H1 (cell line): ENCODE measurements around the gene GCLC. TPM values are rescaled to one million over a fixed set of nuclear protein-coding genes. Genes with fewer than 3 reads are reported as not detected.

ENCODE experiments used
- CTCF ChIA-PET: fragments of 300-600 bp; sonication (Branson Sonifier 250); formaldehyde crosslinking; loops from one replicate; lab custom pipeline; 2021; ENCODE audit not compliant: partially characterized antibody; lab: Charles Lee
- POLR2A ChIA-PET: fragments of 300-600 bp; sonication (Branson Sonifier 250); formaldehyde crosslinking; loops from one replicate; lab custom pipeline; 2021; ENCODE audit warnings: inconsistent platforms; ENCODE audit not compliant: partially characterized antibody; lab: Charles Lee
- DNase-seq, 2 experiments: peaks; one replicate each; pipeline versions ENCODE4 v3.0.0 to v3.0.0-alpha.2; 2010 to 2022; ENCODE audit warnings: low spot score in 2 of 2, low read depth in 1 of 2, mixed read lengths in 1 of 2
- FAIRE-seq: peaks from 2 replicates; lab custom pipeline; 2011; peaks lifted over from hg19 to GRCh38; lab: Jason Lieb, UNC
- H2AFZ ChIP-seq: 2 replicates; pipeline ENCODE4 v1.8.1; 2012; ENCODE audit warnings: low read length, inconsistent platforms
- H2AK5ac ChIP-seq: 2 replicates; pipeline ENCODE4 v1.6.1; 2013; ENCODE audit warnings: low read depth, low read length
- H2BK120ac ChIP-seq: replicated peaks from 2 replicates; pipeline ENCODE3; 2013; ENCODE audit warnings: low read depth, low read length, inconsistent platforms
- H2BK12ac ChIP-seq: 2 replicates; pipeline ENCODE4 v1.6.1; 2013; ENCODE audit warnings: low read depth, low read length
- H2BK15ac ChIP-seq: 2 replicates; pipeline ENCODE4 v1.6.1; 2013; ENCODE audit warnings: low read length
- H2BK20ac ChIP-seq: 2 replicates; pipeline ENCODE4 v1.6.1; 2013; ENCODE audit warnings: low read length
- H2BK5ac ChIP-seq: 2 replicates; pipeline ENCODE4 v1.6.1; 2013; ENCODE audit warnings: low read depth, low read length
- H3K14ac ChIP-seq: 2 replicates; pipeline ENCODE4 v1.6.1; 2013; ENCODE audit warnings: inconsistent platforms; ENCODE audit not compliant: insufficient read length
- H3K18ac ChIP-seq: 2 replicates; pipeline ENCODE4 v1.6.1; 2013; ENCODE audit warnings: low read length; ENCODE audit errors: extremely low read depth
- H3K23ac ChIP-seq: 2 replicates; pipeline ENCODE4 v1.6.1; 2013; ENCODE audit warnings: inconsistent platforms; ENCODE audit not compliant: insufficient read length
- H3K23me2 ChIP-seq: 2 replicates; pipeline ENCODE4 v1.6.1; 2013; ENCODE audit warnings: low read depth, low read length
- H3K27ac ChIP-seq: 2 replicates; pipeline ENCODE4 v1.6.1; 2011; ENCODE audit warnings: low read depth, low read length, inconsistent platforms
- H3K27me3 ChIP-seq, 4 experiments: replicated peaks in 1 of 4; 1 replicate in 1 of 4; 2 replicates in 3 of 4; pipeline versions ENCODE4 v1.6.1 to v1.8.1; 2011 to 2013; ENCODE audit warnings: low read length in 3 of 4, mild to moderate bottlenecking in 3 of 4, inconsistent platforms in 2 of 4, mixed read lengths in 2 of 4, moderate library complexity in 1 of 4; ENCODE audit not compliant: control insufficient read depth in 3 of 4, insufficient read depth in 3 of 4; ENCODE audit errors: extremely low read depth in 1 of 4
- H3K36me3 ChIP-seq, 4 experiments: 2 replicates each; pipeline versions ENCODE4 v1.6.1 to v1.8.1; 2011 to 2013; ENCODE audit warnings: mild to moderate bottlenecking in 4 of 4, low read length in 3 of 4, moderate library complexity in 2 of 4, control low read depth in 1 of 4, inconsistent platforms in 1 of 4; ENCODE audit not compliant: insufficient read depth in 4 of 4, control insufficient read depth in 2 of 4
- H3K4ac ChIP-seq: replicated peaks from 2 replicates; pipeline ENCODE3; 2013; ENCODE audit warnings: low read length, low read depth, mixed read lengths, inconsistent platforms; ENCODE audit not compliant: insufficient read length
- H3K4me1 ChIP-seq, 4 experiments: replicated peaks in 1 of 4; 1 replicate in 1 of 4; 2 replicates in 3 of 4; pipeline versions ENCODE4 v1.6.1 to v1.8.1; 2011 to 2013; ENCODE audit warnings: low read length in 3 of 4, inconsistent platforms in 2 of 4, mixed read lengths in 1 of 4; ENCODE audit not compliant: insufficient read depth in 4 of 4, control insufficient read depth in 3 of 4
- H3K4me2 ChIP-seq, 2 experiments: 2 replicates each; pipeline versions ENCODE4 v1.6.1 to v1.8.1; 2011 to 2013; ENCODE audit warnings: low read depth in 2 of 2, low read length in 2 of 2, control low read depth in 1 of 2, inconsistent platforms in 1 of 2, mild to moderate bottlenecking in 1 of 2; ENCODE audit not compliant: insufficient read depth in 1 of 2
- H3K4me3 ChIP-seq, 4 experiments: fragments of 200-600, 300-600 bp in 1 of 4; sonication (generic), shearing (Covaris generic), sonication (Bioruptor Twin) in 1 of 4; 2 replicates each; pipeline versions ENCODE4 v1.5.1 to v1.8.1; 2011 to 2016; ENCODE audit warnings: low read length in 4 of 4, low read depth in 3 of 4, control low read depth in 2 of 4, inconsistent platforms in 2 of 4, mild to moderate bottlenecking in 2 of 4, mixed read lengths in 1 of 4, moderate library complexity in 1 of 4; ENCODE audit not compliant: insufficient read depth in 2 of 4; ENCODE audit errors: extremely low read depth in 1 of 4
- H3K56ac ChIP-seq: replicated peaks from 2 replicates; pipeline ENCODE3; 2013; ENCODE audit warnings: low read depth, mild to moderate bottlenecking, mixed read lengths, low read length, inconsistent platforms; ENCODE audit not compliant: insufficient read length
- H3K79me1 ChIP-seq: 2 replicates; pipeline ENCODE4 v1.6.1; 2013; ENCODE audit warnings: low read depth, low read length, control low read depth
- H3K79me2 ChIP-seq, 2 experiments: 2 replicates each; pipeline versions ENCODE4 v1.6.1 to v1.8.1; 2012 to 2013; ENCODE audit warnings: low read length in 2 of 2, mild to moderate bottlenecking in 2 of 2, inconsistent platforms in 1 of 2; ENCODE audit not compliant: insufficient read depth in 2 of 2, control insufficient read depth in 1 of 2
- H3K9ac ChIP-seq, 4 experiments: replicated peaks in 1 of 4; 1 replicate in 1 of 4; 2 replicates in 3 of 4; pipeline versions ENCODE4 v1.6.1 to v1.8.1; 2011 to 2013; ENCODE audit warnings: low read depth in 3 of 4, low read length in 3 of 4, control low read depth in 2 of 4, mild to moderate bottlenecking in 2 of 4, moderate library complexity in 2 of 4, inconsistent platforms in 1 of 4; ENCODE audit errors: extremely low read depth in 1 of 4
- H3K9me3 ChIP-seq, 2 experiments: 2 replicates each; pipeline versions ENCODE4 v1.6.1 to v1.8.1; 2012 to 2013; ENCODE audit warnings: mild to moderate bottlenecking in 2 of 2, moderate library complexity in 2 of 2, control low read depth in 1 of 2, inconsistent platforms in 1 of 2, low read depth in 1 of 2, low read length in 1 of 2, mixed read lengths in 1 of 2; ENCODE audit not compliant: insufficient read depth in 2 of 2
- H4K20me1 ChIP-seq, 2 experiments: replicated peaks in 1 of 2; 2 replicates each; pipeline versions ENCODE3 to v1.8.1; 2011 to 2013; ENCODE audit warnings: inconsistent platforms in 2 of 2, low read length in 2 of 2, mild to moderate bottlenecking in 1 of 2; ENCODE audit not compliant: insufficient read depth in 2 of 2, control insufficient read depth in 1 of 2
- H4K5ac ChIP-seq: 2 replicates; pipeline ENCODE4 v1.6.1; 2013; ENCODE audit warnings: low read length, low read depth, mixed read lengths, inconsistent platforms; ENCODE audit not compliant: insufficient read length
- H4K8ac ChIP-seq: 2 replicates; pipeline ENCODE4 v1.8.0; 2013; ENCODE audit warnings: mild to moderate bottlenecking, moderate library complexity, low read length, inconsistent platforms; ENCODE audit not compliant: insufficient read depth; ENCODE audit errors: extremely low read depth
- H4K91ac ChIP-seq: replicated peaks from 2 replicates; pipeline ENCODE3; 2013; ENCODE audit warnings: low read length, mixed read lengths, inconsistent platforms; ENCODE audit not compliant: insufficient read length
- ASH2L ChIP-seq: fragments of 200-600, 300-600 bp; sonication (generic); IDR thresholded peaks from one replicate; pipeline ENCODE4 v1.7.1; 2017; ENCODE audit warnings: low read length
- BACH1 ChIP-seq: IDR thresholded peaks from 2 replicates; pipeline ENCODE4 v1.6.1; 2012; ENCODE audit warnings: low read length, improper control_type of control experiment
- POLR2AphosphoS5 ChIP-seq: IDR thresholded peaks from 2 replicates; pipeline ENCODE4 v1.6.1; 2011; ENCODE audit warnings: low read depth, low read length
- RBBP5 ChIP-seq: IDR thresholded peaks from 2 replicates; pipeline ENCODE4 v1.7.1; 2012; ENCODE audit warnings: low read depth, mild to moderate bottlenecking, inconsistent platforms, low read length, moderate library complexity, borderline replicate concordance
- SP2 ChIP-seq: IDR thresholded peaks from 2 replicates; pipeline ENCODE4 v1.6.1; 2012; ENCODE audit warnings: mild to moderate bottlenecking, low read length, inconsistent platforms
- USF2 ChIP-seq: IDR thresholded peaks from 2 replicates; pipeline ENCODE4 v1.6.1; 2011; ENCODE audit warnings: low read length, improper control_type of control experiment
- WGBS, 2 experiments: shearing (Covaris generic) in 1 of 2; methylation state at CpG; one replicate each; pipeline versions ENCODE4 v1.1.6 to v1.1.7; 2013 to 2015; ENCODE audit warnings: low lambda C conversion rate in 2 of 2, mixed read lengths in 2 of 2, inconsistent platforms in 1 of 2, low coverage in 1 of 2, missing lambda C conversion rate in 1 of 2; ENCODE audit not compliant: insufficient replicate concordance in 2 of 2, insufficient coverage in 1 of 2, insufficient read length in 1 of 2; ENCODE audit errors: extremely low coverage in 1 of 2, missing lambda C conversion rate in 1 of 2; 5-methylcytosine and 5-hydroxymethylcytosine counted together
- polyA plus RNA-seq, 7 experiments: library from polyadenylated mRNA; depleted of rRNA in 3 of 7; stranded (reverse) in 5 of 7; unstranded in 2 of 7; fragments of >200 nt in 5 of 7; fragments of 200-250 nt in 2 of 7; gene quantifications; 1 replicate in 5 of 7; 2 replicates in 1 of 7; 4 replicates in 1 of 7; pipeline versions ENCODE4 v1.2.1 to v1.2.3, GENCODE V29; 2011 to 2013; ENCODE audit warnings: missing spikeins in 2 of 7, mixed read lengths in 2 of 7
- total RNA-seq: library from RNA; stranded (reverse); fragmentation: NEBNext Ultra II Directional; extraction: Animal tissue kit (Norgen Biotek cat#: 25700); gene quantifications from 2 replicates; pipeline ENCODE4 v1.2.1, GENCODE V29; 2021

The GCLC gene
- total and polyA plus RNA-seq, 2 of the 8 experiments (the other 6 are each of a cell fraction or from before 2014, with no cell fraction given): 15.8 to 54.0 TPM

- Histone ChIP-seq H4K20me1 (no peaks in the 10 kb centered on the region), H3K23me2 (no peaks in the 10 kb centered on the region), H2BK120ac (no peak overlapping the region), H3K27me3 (no peaks in the 10 kb centered on the region), H4K91ac (no peak overlapping the region), H4K8ac (no peak overlapping the region), H3K36me3 (peaks cover 0 to 13% (median 1%) of the 10 kb centered on the region in 4 experiments; a peak in 6 of 8 replicates), H3K9ac (no peak overlapping the region), H2AFZ (no peak overlapping the region), H3K18ac (no peak overlapping the region), H2AK5ac (no peak overlapping the region), H3K4ac (no peak overlapping the region), H3K79me2 (no peaks in the 10 kb centered on the region), H3K9me3 (no peaks in the 10 kb centered on the region), H2BK12ac (no peak overlapping the region), H3K56ac (no peak overlapping the region), H3K4me1 (no peaks in the 10 kb centered on the region), H3K27ac (no peak overlapping the region), H3K14ac (no peak overlapping the region), H2BK15ac (no peak overlapping the region), H3K79me1 (no peaks in the 10 kb centered on the region), H3K23ac (no peak overlapping the region), H2BK20ac (no peak overlapping the region), H3K4me3 (no peak overlapping the region), H4K5ac (no peak overlapping the region), H2BK5ac (no peak overlapping the region), H3K4me2 (no peak overlapping the region)
- CTCF ChIA-PET: interaction anchor here (0.6 to 6.5 kb wide), 50 partner anchors 9 to 462 kb away, joined by 3 to 84 read pairs (median 6); no protein-coding TSS in a partner anchor
- FAIRE-seq (no peak), DNase-seq (no peak)
- TF ChIP-seq USF2: no peak
- no peak for TF ChIP-seq ASH2L
- TF ChIP-seq POLR2AphosphoS5: no peak
- TF ChIP-seq RBBP5: no peak
- TF ChIP-seq SP2: no peak
- TF ChIP-seq BACH1: no peak
- WGBS, 2 experiments: 91% methylated on average over 4 of the region's 4 CpGs; no CpG with 5 or more reads in 1 of the 2 experiments
- POLR2A ChIA-PET: interaction anchor here (1.0 to 1.3 kb wide), 2 partner anchors 158 to 234 kb away, joined by 3 read pairs; no protein-coding TSS in a partner anchor
Observed at GRCh38 chr6:53494076-53494475, 50.8 kb downstream of the GCLC start.
